Fibroblast of lung (primary cell): ENCODE data around the gene RMND1. TPM values are rescaled to one million over a fixed set of nuclear protein-coding genes. Genes with fewer than 3 reads are reported as not detected.

Experiments used
- DNase-seq, 2 donors: peaks; one replicate each; pipeline versions ENCODE4 v3.0.0 to v3.0.0-alpha.2; 2010; ENCODE audit warnings: low read depth in 2 of 2
- H2AFZ ChIP-seq: 2 replicates; pipeline ENCODE4 v1.5.1; 2012; ENCODE audit warnings: low read length, control low read depth, inconsistent platforms
- H3K27ac ChIP-seq: 2 replicates; pipeline ENCODE4 v1.5.1; 2011; ENCODE audit warnings: low read length, control low read depth; ENCODE audit not compliant: insufficient read depth
- H3K27me3 ChIP-seq: 2 replicates; pipeline ENCODE4 v1.5.1; 2011; ENCODE audit warnings: mild to moderate bottlenecking, low read length; ENCODE audit not compliant: control insufficient read depth, insufficient read depth
- H3K36me3 ChIP-seq: 2 replicates; pipeline ENCODE4 v1.5.1; 2011; ENCODE audit warnings: low read length; ENCODE audit not compliant: control insufficient read depth, insufficient read depth
- H3K4me1 ChIP-seq: 2 replicates; pipeline ENCODE4 v1.5.1; 2011; ENCODE audit warnings: low read length; ENCODE audit not compliant: control insufficient read depth, insufficient read depth; ENCODE audit errors: extremely low read depth
- H3K4me2 ChIP-seq: 2 replicates; pipeline ENCODE4 v1.5.1; 2011; ENCODE audit warnings: low read length, control low read depth; ENCODE audit not compliant: insufficient read depth; ENCODE audit errors: extremely low read depth
- H3K4me3 ChIP-seq, 4 experiments: fragments of 200-600 bp in 1 of 4; sonication (generic) in 1 of 4; replicated peaks in 1 of 4; 2 replicates each; pipeline ENCODE4 v1.5.1; 2011 to 2016; ENCODE audit warnings: low read length in 4 of 4, low read depth in 3 of 4, mild to moderate bottlenecking in 3 of 4, control low read depth in 2 of 4, inconsistent platforms in 1 of 4, mixed read lengths in 1 of 4; ENCODE audit not compliant: insufficient read depth in 1 of 4; ENCODE audit errors: control extremely low read depth in 1 of 4
- H3K79me2 ChIP-seq: 2 replicates; pipeline ENCODE4 v1.5.1; 2012; ENCODE audit warnings: mild to moderate bottlenecking, low read length, inconsistent platforms; ENCODE audit not compliant: control insufficient read depth, insufficient read depth
- H3K9ac ChIP-seq: 2 replicates; pipeline ENCODE4 v1.5.1; 2011; ENCODE audit warnings: mild to moderate bottlenecking, low read length, control low read depth; ENCODE audit not compliant: insufficient read depth
- H3K9me3 ChIP-seq: 2 replicates; pipeline ENCODE4 v1.5.1; 2012; ENCODE audit warnings: low read depth, low read length; ENCODE audit not compliant: control insufficient read depth, insufficient read depth
- H4K20me1 ChIP-seq: 2 replicates; pipeline ENCODE4 v1.5.1; 2011; ENCODE audit warnings: low read length; ENCODE audit not compliant: control insufficient read depth, insufficient read depth; ENCODE audit errors: extremely low read depth
- EZH2 ChIP-seq: IDR thresholded peaks from 2 replicates; pipeline ENCODE4 v1.5.1; 2012; ENCODE audit warnings: low read length, control low read depth, mild to moderate bottlenecking; ENCODE audit errors: missing control alignments
- polyA plus RNA-seq, 2 donors: library from polyadenylated mRNA; depleted of rRNA in 1 of 2; stranded (reverse) in 1 of 2; unstranded in 1 of 2; fragments of >200 nt; gene quantifications; 2 replicates each; pipeline ENCODE4 v1.2.1, GENCODE V29; 2011 to 2012; ENCODE audit warnings: missing spikeins in 1 of 2
- total RNA-seq: library from RNA; depleted of rRNA; stranded (reverse); fragments of >200 nt; gene quantifications from 2 replicates; pipeline ENCODE4 v1.2.1, GENCODE V29; 2014
- TF ChIP-seq, protein P1 (sequence below), 2 donors: IDR thresholded peaks in 1 of 2; conservative IDR thresholded peaks in 1 of 2; 1 replicate in 1 of 2; 2 replicates in 1 of 2; pipeline ENCODE4 v1.5.1; 2011 to 2012; ENCODE audit warnings: low read length in 2 of 2, control low read depth in 1 of 2, inconsistent platforms in 1 of 2, low read depth in 1 of 2, mild to moderate bottlenecking in 1 of 2

Gene RMND1
- total and polyA plus RNA-seq, 2 donors (not counting 1 experiment from before 2014, with no cell fraction given), result 21.5 to 58.3 TPM

DNA sequence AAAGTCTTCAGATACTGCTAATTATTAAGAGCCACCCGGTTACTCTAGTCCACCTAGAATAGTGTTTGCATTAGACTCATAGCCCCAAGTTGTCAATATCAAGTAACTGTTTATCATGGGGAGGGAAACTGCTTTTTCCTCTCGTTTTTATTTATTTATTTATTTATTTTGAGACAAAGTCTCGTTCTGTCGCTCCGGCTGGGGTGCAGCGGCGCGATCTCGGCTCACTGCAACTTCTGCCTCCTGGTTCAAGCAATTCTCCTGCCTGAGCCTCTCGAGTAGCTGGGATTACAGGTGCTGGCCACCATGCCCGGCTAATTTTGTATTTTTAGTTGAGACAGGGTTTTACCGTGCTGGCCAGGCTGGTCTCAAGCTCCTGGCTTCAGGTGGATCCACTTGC lies 25.8 kb upstream of the RMND1 start:
- TF ChIP-seq, protein P1, sequence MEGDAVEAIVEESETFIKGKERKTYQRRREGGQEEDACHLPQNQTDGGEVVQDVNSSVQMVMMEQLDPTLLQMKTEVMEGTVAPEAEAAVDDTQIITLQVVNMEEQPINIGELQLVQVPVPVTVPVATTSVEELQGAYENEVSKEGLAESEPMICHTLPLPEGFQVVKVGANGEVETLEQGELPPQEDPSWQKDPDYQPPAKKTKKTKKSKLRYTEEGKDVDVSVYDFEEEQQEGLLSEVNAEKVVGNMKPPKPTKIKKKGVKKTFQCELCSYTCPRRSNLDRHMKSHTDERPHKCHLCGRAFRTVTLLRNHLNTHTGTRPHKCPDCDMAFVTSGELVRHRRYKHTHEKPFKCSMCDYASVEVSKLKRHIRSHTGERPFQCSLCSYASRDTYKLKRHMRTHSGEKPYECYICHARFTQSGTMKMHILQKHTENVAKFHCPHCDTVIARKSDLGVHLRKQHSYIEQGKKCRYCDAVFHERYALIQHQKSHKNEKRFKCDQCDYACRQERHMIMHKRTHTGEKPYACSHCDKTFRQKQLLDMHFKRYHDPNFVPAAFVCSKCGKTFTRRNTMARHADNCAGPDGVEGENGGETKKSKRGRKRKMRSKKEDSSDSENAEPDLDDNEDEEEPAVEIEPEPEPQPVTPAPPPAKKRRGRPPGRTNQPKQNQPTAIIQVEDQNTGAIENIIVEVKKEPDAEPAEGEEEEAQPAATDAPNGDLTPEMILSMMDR (conservative IDR thresholded peaks at IDR 0.05 in 1 of 2, IDR thresholded peaks at IDR 0.05 in 1 of 2; ENCODE audit: low read depth in 1 of 2, low read length in 2 of 2), result no peak
- TF ChIP-seq EZH2, result no peak
- H3K36me3 ChIP-seq, result no peaks in the 10 kb centered on the region

GRCh38 chr6:151475653-151476523 lies 24.0 kb upstream of the RMND1 start:
- H3K36me3 ChIP-seq, result no peaks in the 10 kb centered on the region
- no peaks in the 10 kb centered on the region for H4K20me1 ChIP-seq
- no peaks in the 10 kb centered on the region for H3K79me2 ChIP-seq
- peak overlapping the region; percentile 6 for H3K4me2 ChIP-seq
- H3K27me3 ChIP-seq, result no peaks in the 10 kb centered on the region
- H3K27ac ChIP-seq, result no peak overlapping the region
- peak; percentile 39 to 70 for DNase-seq
- no peaks in the 10 kb centered on the region for H3K9me3 ChIP-seq
- peak overlapping the region in 1 of 4 experiments; percentile 22 for H3K4me3 ChIP-seq
- no peak overlapping the region for H3K9ac ChIP-seq
- TF ChIP-seq, protein P1 (conservative IDR thresholded peaks at IDR 0.05 in 1 of 2, IDR thresholded peaks at IDR 0.05 in 1 of 2; ENCODE audit: low read depth in 1 of 2, low read length in 2 of 2), result peak; percentile 69 to 76
- TF ChIP-seq EZH2, result no peak
- peak overlapping the region; percentile 60 for H2AFZ ChIP-seq
- no peaks in the 10 kb centered on the region for H3K4me1 ChIP-seq

More for the DNA sequence above, 25.8 kb upstream of the RMND1 start:
- Histone ChIP-seq H3K9ac (no peak overlapping the region), H3K4me3 (no peak overlapping the region), H3K4me2 (no peak overlapping the region), H2AFZ (no peak overlapping the region), H3K79me2 (no peaks in the 10 kb centered on the region), H3K4me1 (peaks cover 3% of the 10 kb centered on the region), H4K20me1 (no peaks in the 10 kb centered on the region), H3K27me3 (no peaks in the 10 kb centered on the region), H3K9me3 (no peaks in the 10 kb centered on the region), H3K27ac (no peak overlapping the region)
- no peak for DNase-seq

GRCh38 chr6:151464702-151465101 lies 12.8 kb upstream of the RMND1 start:
- H3K4me1 ChIP-seq, result no peaks in the 10 kb centered on the region
- H3K79me2 ChIP-seq, result no peaks in the 10 kb centered on the region
- H3K9ac ChIP-seq, result no peak overlapping the region
- no peak overlapping the region for H3K27ac ChIP-seq
- H3K36me3 ChIP-seq, result peaks cover 1% of the 10 kb centered on the region
- H3K27me3 ChIP-seq, result no peaks in the 10 kb centered on the region
- no peaks in the 10 kb centered on the region for H3K9me3 ChIP-seq
- H3K4me3 ChIP-seq, result no peak overlapping the region
- DNase-seq, result no peak
- H2AFZ ChIP-seq, result no peak overlapping the region
- H3K4me2 ChIP-seq, result no peak overlapping the region
- H4K20me1 ChIP-seq, result no peaks in the 10 kb centered on the region
- TF ChIP-seq EZH2, result no peak
- TF ChIP-seq, protein P1 (conservative IDR thresholded peaks at IDR 0.05 in 1 of 2, IDR thresholded peaks at IDR 0.05 in 1 of 2; ENCODE audit: low read depth in 1 of 2, low read length in 2 of 2), result no peak
